ENCODE data around the gene SARS1. TPM values are rescaled to one million over a fixed set of nuclear protein-coding genes. Genes with fewer than 3 reads are reported as not detected.

Gene SARS1, protein sequence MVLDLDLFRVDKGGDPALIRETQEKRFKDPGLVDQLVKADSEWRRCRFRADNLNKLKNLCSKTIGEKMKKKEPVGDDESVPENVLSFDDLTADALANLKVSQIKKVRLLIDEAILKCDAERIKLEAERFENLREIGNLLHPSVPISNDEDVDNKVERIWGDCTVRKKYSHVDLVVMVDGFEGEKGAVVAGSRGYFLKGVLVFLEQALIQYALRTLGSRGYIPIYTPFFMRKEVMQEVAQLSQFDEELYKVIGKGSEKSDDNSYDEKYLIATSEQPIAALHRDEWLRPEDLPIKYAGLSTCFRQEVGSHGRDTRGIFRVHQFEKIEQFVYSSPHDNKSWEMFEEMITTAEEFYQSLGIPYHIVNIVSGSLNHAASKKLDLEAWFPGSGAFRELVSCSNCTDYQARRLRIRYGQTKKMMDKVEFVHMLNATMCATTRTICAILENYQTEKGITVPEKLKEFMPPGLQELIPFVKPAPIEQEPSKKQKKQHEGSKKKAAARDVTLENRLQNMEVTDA
- 95.3 to 100 TPM (median 97.7 TPM) in 5 replicates for total RNA-seq (2022; extraction: Qiagen RNA extraction)

DNA sequence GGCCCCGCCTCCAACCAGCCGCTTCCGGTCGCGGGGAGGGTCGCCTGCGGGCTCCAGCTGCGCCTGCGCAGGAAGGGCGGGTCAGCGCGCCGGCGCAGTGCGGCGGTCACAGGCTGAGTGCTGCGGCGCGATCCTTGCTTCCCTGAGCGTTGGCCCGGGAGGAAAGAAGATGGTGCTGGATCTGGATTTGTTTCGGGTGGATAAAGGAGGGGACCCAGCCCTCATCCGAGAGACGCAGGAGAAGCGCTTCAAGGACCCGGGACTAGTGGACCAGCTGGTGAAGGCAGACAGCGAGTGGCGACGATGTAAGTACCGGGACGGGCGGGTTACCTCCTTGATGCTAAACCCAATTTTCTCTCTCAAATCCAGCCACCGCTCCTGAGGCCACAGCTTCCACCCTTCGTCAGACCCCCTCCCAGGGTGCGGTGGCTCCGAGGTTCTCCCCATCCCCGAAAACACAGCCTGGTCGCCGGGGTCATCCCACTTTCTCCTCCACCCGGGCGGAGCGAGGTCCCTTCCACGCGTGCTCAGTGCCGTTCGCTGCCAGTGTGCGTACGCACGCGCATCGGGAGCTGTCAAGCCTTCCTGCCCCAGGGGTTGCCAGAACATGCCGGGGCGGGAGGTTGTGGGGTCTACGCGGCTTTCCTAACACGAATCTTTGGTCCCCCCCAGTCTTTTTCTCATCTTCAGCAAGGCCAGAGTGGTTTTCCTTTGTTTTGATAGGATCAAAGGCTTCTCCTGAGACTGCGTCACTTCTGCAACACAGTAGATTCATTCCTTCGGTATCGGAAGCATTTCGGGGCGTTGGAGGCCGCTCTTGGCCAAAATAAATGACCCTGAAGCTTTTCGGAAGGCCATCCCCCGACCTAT, at the start of gene SARS1:
Gene SARS1 (plus strand): TSS at position 95 of the 870 bp plus-strand sequence. CDS start 75 bp downstream, at position 170.

DNA sequence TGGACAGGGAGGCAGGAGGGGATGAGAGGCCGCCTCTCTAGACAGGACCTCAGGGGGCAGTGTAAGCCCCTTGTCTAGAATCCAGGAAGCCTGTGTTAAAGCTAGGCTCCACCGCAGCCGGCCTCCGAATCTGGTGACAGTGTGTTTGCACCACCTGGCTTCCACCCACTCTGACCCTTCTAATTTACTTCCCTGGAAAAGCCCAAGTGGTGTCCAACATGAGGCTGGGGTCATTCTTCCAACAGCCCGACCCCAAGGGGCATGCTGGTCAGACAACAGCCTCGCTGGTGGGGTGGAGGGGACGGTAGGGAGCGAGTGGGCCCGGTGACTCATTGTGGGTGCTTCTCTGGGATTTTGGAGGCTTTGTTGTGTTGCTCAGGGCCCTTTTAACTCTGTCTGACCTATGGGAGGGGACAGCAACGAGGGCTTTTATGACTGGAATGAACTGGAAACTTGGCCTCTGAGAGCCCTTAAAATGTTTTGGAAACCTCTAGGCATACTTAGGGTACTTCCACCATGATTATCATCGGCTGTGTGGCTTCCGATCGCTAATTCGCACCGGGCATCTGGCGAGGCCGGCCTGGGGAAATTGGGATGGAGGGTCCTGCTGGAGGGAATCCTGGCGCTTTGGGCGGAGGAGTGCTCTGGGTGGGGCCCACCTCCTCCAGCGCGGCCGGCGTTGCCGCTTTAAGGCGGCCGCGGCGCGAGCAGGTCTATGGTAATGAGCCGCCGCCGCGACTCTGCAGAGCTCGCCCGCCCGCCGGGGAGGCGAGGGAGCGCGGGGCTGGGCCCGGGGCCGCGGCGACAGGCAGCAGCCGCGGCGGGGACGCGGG, 35.3 kb downstream of the SARS1 start, which contains the start of gene CELSR2:
Gene CELSR2 (plus strand): TSS at position 743 of the 833 bp plus-strand sequence. CDS start 541 bp downstream, outside the sequence.

DNA sequence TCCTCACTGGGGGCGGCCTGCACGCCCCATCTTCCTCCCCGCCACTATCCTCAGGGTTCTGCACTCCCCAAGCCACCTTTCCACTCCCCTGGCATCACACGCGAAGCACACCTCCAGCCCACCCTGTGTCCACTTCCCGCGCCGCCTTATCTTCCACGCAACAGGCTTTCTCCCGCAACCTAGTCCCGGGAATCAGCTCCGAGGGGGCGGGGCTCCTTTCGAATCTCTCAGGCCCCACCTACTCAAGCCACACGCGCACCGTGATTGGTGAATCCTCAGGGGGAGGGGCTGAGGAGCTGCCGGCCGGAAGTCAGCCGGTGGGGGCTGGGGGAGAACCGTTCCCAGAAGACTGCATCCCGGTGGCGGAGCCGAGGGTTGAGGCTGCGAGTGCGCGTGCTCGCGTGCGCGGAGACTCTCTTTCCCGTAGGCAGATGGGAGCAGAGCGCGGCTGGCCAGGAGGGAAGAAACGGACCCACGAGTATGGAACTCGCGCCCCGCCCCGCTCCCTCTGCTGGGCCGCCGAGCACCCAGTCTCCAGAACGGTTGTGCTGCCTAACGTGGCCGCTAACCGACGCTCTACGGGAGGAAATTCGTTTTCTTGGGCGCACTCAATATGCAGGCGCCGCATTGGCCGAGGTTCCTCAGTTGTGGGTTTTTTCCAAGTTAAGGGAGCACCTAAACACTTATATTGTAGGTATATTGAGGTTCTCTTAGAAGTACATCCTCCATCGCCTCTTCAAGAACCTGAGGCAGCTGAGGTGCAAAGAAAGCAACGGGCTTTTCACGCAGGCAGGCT, 69.4 kb downstream of the SARS1 start, which contains the start of gene PSRC1:
Gene PSRC1 (minus strand): TSS at position 194 of the 796 bp plus-strand sequence.

Other genes starting within 250 kb of the SARS1 start
- 6.9 to 10.0 TPM (median 8.5 TPM) in 5 replicates for gene WDR47, start 171.8 kb upstream of the SARS1 start, total RNA-seq (2022; extraction: Qiagen RNA extraction)
- gene TAF13, start 137.9 kb upstream of the SARS1 start, total RNA-seq (2022; extraction: Qiagen RNA extraction): 25.3 to 35.0 TPM (median 29.9 TPM) in 5 replicates
- 8.1 to 11.2 TPM (median 9.6 TPM) in 5 replicates for gene TMEM167B, start 123.2 kb upstream of the SARS1 start, total RNA-seq (2022; extraction: Qiagen RNA extraction)
- 0.26 to 0.75 TPM (median 0.33 TPM) in 5 replicates for gene ELAPOR1, start 99.8 kb upstream of the SARS1 start, total RNA-seq (2022; extraction: Qiagen RNA extraction)
- 2.9 to 5.6 TPM (median 5.2 TPM) in 5 replicates for gene CELSR2, start 35.6 kb downstream of the SARS1 start, total RNA-seq (2022; extraction: Qiagen RNA extraction)
- gene PSRC1, start 69.2 kb downstream of the SARS1 start, total RNA-seq (2022; extraction: Qiagen RNA extraction): 16.6 to 22.7 TPM (median 20.9 TPM) in 5 replicates
- 0.09 to 0.12 TPM in 2 of 5 replicates, not detected in the others for gene MYBPHL, start 93.1 kb downstream of the SARS1 start, total RNA-seq (2022; extraction: Qiagen RNA extraction)
- 4.4 to 5.4 TPM (median 5.1 TPM) in 5 replicates for gene SORT1, start 184.0 kb downstream of the SARS1 start, total RNA-seq (2022; extraction: Qiagen RNA extraction)
- 86.2 to 112 TPM (median 87.9 TPM) in 5 replicates for gene PSMA5, start 212.5 kb downstream of the SARS1 start, total RNA-seq (2022; extraction: Qiagen RNA extraction)